CD4-positive, alpha-beta T cell treated with Interleukin-4 for 4 hours (primary cell): ENCODE results near the gene MAGEA9B.
A peak's percentile ranks its signal among the peaks of the same experiment; 100 is the strongest.
"Not testable (repeated sequence)": the region's sequence is repeated elsewhere in the genome, so short reads cannot be mapped to it uniquely, and the experiment has no call there.

Experiments used
- DNase-seq: peaks from one replicate; pipeline ENCODE4 v3.0.0-alpha.2; 2020

MAGEA9B gene

GRCh38 chrX:149570668-149571067, 16.6 kb downstream of the MAGEA9B start:
- DNase-seq: no peak

GRCh38 chrX:149569770-149570169, 17.5 kb downstream of the MAGEA9B start:
- no peak for DNase-seq

GRCh38 chrX:149568701-149569296, 18.5 kb downstream of the MAGEA9B start:
- DNase-seq: no peak

GRCh38 chrX:149567621-149568417, 19.4 kb downstream of the MAGEA9B start:
- no peak for DNase-seq

GRCh38 chrX:149563359-149563758, 23.9 kb downstream of the MAGEA9B start:
- DNase-seq: no peak

- not testable (repeated sequence) for DNase-seq
Measured at GRCh38 chrX:149555251-149555650, 32.0 kb downstream of the MAGEA9B start.

- DNase-seq: not testable (repeated sequence)
Measured at GRCh38 chrX:149551939-149552248, 35.4 kb downstream of the MAGEA9B start.

- not testable (repeated sequence) for DNase-seq
Measured at GRCh38 chrX:149551245-149551938, 35.9 kb downstream of the MAGEA9B start.

- not testable (repeated sequence) for DNase-seq
Measured at GRCh38 chrX:149550454-149550853, 36.8 kb downstream of the MAGEA9B start.

- DNase-seq: not testable (repeated sequence)
Measured at GRCh38 chrX:149549701-149550100, 37.6 kb downstream of the MAGEA9B start, which contains the start of gene HSFX3. TSS of gene HSFX3 (minus strand) at chrX:149549924. CDS start at chrX:149549852, 72 bp downstream.

GRCh38 chrX:149547782-149548181, 39.5 kb downstream of the MAGEA9B start:
- DNase-seq: not testable (repeated sequence)

GRCh38 chrX:149546962-149547361, 40.3 kb downstream of the MAGEA9B start:
- DNase-seq: not testable (repeated sequence)

- not testable (repeated sequence) for DNase-seq
Measured at GRCh38 chrX:149545545-149546543, 41.4 kb downstream of the MAGEA9B start.

GRCh38 chrX:149541521-149542047, 45.7 kb downstream of the MAGEA9B start:
- no peak for DNase-seq

- DNase-seq: peak; percentile 94
Measured at GRCh38 chrX:149540621-149541520, 46.4 kb downstream of the MAGEA9B start, which contains the start of gene EOLA1. TSS of gene EOLA1 (plus strand) at chrX:149541012. CDS start at chrX:149545631, 4,619 bp downstream.

GRCh38 chrX:149540131-149540620, 47.1 kb downstream of the MAGEA9B start:
- DNase-seq: peak; percentile 89

GRCh38 chrX:149539283-149540130, 47.8 kb downstream of the MAGEA9B start:
- peak; percentile 95 for DNase-seq

GRCh38 chrX:149537474-149537873, 49.8 kb downstream of the MAGEA9B start:
- not testable (repeated sequence) for DNase-seq

- DNase-seq: not testable (repeated sequence)
Measured at GRCh38 chrX:149534926-149535602, 52.2 kb downstream of the MAGEA9B start.
